Right lobe of liver (tissue), 4 donors: Measurements from ENCODE around the gene SLC25A43.

Experiments
- POLR2A ChIP-seq: fragments of 450-650 bp; IDR thresholded peaks from one replicate; pipeline ENCODE4 v1.6.1; 2017; ENCODE audit warnings: antibody characterized with exemption, mild to moderate bottlenecking
- TF ChIP-seq, protein P1 (sequence below), 4 donors: fragments of 200-600 bp in 3 of 4; fragments of 450-650 bp in 1 of 4; IDR thresholded peaks; one replicate each; pipeline versions ENCODE4 v1.5.1 to v1.8.0; 2016 to 2022; ENCODE audit warnings: antibody characterized with exemption in 4 of 4, mild to moderate bottlenecking in 2 of 4
- donor health status: DM: no; HTN: no; CAD: no.
- donor health status: DM: no; HTN: no; CAD: no.
- donor health status: DM: no; HTN: yes; CAD: no.

DNA sequence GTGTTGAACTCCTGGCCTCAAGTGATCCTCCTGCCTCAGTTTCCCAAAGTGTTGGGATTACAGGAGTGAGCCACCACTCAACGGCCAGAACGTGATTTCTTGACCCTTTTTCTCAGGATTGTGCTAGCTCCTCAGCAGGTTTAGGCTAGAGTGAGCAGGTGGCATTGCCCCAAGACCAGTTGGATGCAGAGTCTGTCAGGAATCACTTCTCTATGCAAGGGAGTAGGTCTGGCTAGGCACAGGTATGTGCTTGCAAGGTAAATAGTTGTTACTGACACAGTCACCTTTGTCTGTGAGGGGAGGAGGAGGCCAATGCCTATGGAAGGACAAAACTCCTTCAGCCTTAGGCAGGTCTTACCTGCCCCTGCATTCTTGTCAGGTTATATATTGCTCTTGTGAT is 93.3 kb downstream of the SLC25A43 start:
- TF ChIP-seq, protein P1, sequence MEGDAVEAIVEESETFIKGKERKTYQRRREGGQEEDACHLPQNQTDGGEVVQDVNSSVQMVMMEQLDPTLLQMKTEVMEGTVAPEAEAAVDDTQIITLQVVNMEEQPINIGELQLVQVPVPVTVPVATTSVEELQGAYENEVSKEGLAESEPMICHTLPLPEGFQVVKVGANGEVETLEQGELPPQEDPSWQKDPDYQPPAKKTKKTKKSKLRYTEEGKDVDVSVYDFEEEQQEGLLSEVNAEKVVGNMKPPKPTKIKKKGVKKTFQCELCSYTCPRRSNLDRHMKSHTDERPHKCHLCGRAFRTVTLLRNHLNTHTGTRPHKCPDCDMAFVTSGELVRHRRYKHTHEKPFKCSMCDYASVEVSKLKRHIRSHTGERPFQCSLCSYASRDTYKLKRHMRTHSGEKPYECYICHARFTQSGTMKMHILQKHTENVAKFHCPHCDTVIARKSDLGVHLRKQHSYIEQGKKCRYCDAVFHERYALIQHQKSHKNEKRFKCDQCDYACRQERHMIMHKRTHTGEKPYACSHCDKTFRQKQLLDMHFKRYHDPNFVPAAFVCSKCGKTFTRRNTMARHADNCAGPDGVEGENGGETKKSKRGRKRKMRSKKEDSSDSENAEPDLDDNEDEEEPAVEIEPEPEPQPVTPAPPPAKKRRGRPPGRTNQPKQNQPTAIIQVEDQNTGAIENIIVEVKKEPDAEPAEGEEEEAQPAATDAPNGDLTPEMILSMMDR (IDR thresholded peaks at IDR 0.05) = no peak
- no peak for TF ChIP-seq POLR2A
